Measurements from ENCODE around the gene COX20.

COX20 gene

DNA sequence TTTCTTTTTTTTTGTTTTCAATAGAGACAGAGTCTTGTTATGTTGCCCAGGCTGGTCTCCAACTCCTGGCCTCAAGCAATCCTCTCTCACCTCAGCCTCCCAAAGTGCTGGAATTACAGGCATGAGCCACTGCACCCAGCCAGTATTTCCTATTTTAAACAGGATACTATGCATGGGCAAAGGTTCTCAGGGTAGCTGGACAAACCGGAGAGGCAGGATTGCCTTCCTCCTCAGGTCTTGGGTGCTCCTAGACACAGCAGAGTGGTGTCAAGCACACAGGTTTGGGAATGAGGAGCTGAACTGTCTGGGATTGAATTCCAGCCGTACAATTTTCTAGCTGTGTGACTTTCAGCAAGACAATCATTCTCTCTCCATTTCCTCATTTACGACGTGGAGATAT is 51.8 kb downstream of the COX20 start:
- no peak overlapping the region for H3K4me3 ChIP-seq (ENCODE audit: low read depth, low read length)
- no peak overlapping the region for H3K27ac ChIP-seq
- H3K9ac ChIP-seq = no peak overlapping the region
- no peaks in the 10 kb centered on the region for H3K79me2 ChIP-seq
- TF ChIP-seq, protein P1, sequence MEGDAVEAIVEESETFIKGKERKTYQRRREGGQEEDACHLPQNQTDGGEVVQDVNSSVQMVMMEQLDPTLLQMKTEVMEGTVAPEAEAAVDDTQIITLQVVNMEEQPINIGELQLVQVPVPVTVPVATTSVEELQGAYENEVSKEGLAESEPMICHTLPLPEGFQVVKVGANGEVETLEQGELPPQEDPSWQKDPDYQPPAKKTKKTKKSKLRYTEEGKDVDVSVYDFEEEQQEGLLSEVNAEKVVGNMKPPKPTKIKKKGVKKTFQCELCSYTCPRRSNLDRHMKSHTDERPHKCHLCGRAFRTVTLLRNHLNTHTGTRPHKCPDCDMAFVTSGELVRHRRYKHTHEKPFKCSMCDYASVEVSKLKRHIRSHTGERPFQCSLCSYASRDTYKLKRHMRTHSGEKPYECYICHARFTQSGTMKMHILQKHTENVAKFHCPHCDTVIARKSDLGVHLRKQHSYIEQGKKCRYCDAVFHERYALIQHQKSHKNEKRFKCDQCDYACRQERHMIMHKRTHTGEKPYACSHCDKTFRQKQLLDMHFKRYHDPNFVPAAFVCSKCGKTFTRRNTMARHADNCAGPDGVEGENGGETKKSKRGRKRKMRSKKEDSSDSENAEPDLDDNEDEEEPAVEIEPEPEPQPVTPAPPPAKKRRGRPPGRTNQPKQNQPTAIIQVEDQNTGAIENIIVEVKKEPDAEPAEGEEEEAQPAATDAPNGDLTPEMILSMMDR (IDR thresholded peaks at IDR 0.05) = no peak
- H3K36me3 ChIP-seq (ENCODE audit: control insufficient read depth, insufficient read depth, low read length) = no peaks in the 10 kb centered on the region
- H3K9me3 ChIP-seq (ENCODE audit: control insufficient read depth, low read length) = no peaks in the 10 kb centered on the region
- H3K4me1 ChIP-seq = no peaks in the 10 kb centered on the region
- H3K27me3 ChIP-seq (ENCODE audit: control insufficient read depth, insufficient read depth, low read length) = no peaks in the 10 kb centered on the region
- H2AFZ ChIP-seq = no peak overlapping the region
- no peak overlapping the region for H3K4me2 ChIP-seq (ENCODE audit: low read length)

DNA sequence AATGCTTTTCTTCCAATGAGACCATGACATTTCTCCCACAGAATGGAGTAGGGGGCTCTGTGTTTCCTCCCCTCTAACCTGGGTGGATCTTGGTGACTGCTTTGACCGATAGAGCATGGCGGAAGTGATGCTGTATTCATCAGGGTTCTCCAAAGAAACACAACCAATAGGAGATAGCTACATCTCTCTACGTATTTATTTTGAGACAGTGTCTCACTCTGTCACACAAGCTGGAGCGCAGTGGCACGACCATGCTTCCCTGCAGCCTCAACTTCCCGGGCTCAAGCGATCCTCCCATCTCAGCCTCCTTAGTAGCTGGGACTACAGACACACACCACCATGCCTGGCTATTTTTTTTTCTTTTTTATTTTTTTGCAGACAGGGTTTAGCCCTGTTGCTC is 58.4 kb downstream of the COX20 start:
- Histone ChIP-seq H2AFZ (no peak overlapping the region), H3K9ac (no peak overlapping the region), H3K4me1 (no peaks in the 10 kb centered on the region), H3K36me3 (ENCODE audit: control insufficient read depth, insufficient read depth, low read length) (no peaks in the 10 kb centered on the region), H3K27me3 (ENCODE audit: control insufficient read depth, insufficient read depth, low read length) (no peaks in the 10 kb centered on the region), H3K4me3 (ENCODE audit: low read depth, low read length) (no peak overlapping the region), H3K27ac (no peak overlapping the region), H3K79me2 (no peaks in the 10 kb centered on the region), H3K9me3 (ENCODE audit: control insufficient read depth, low read length) (no peaks in the 10 kb centered on the region), H3K4me2 (ENCODE audit: low read length) (no peak overlapping the region)
- TF ChIP-seq, protein P1 (IDR thresholded peaks at IDR 0.05) = no peak

All from parathyroid adenoma (tissue), 2 donors.